SK-N-SH treated with all-trans-retinoic acid at 6 μM for 48 hours (cell line): ENCODE measurements around the gene CAD.

ENCODE experiments used
- CREB5 ChIP-seq: fragments of 250-450 bp; sonication (Bioruptor Pico); IDR thresholded peaks from 2 replicates; pipeline ENCODE4 v1.5.1; 2020; ENCODE audit warnings: low read depth, mild to moderate bottlenecking, moderate library complexity
- CSDC2 ChIP-seq: fragments of 250-450 bp; sonication (Bioruptor Pico); IDR thresholded peaks from 2 replicates; pipeline ENCODE4 v1.5.0; 2020; ENCODE audit warnings: mild to moderate bottlenecking, moderate library complexity
- GLIS3 ChIP-seq: fragments of 250-450 bp; sonication (Bioruptor Pico); IDR thresholded peaks from 2 replicates; pipeline ENCODE4 v1.5.0; 2020; ENCODE audit warnings: mild to moderate bottlenecking, moderate library complexity
- ISL1 ChIP-seq: fragments of 250-450 bp; sonication (Bioruptor Pico); IDR thresholded peaks from 2 replicates; pipeline ENCODE4 v2.1.2; 2022; ENCODE audit warnings: mild to moderate bottlenecking, moderate library complexity
- PATZ1 ChIP-seq: fragments of 250-450 bp; sonication (Bioruptor Pico); IDR thresholded peaks from 2 replicates; pipeline ENCODE4 v1.8.0; 2020; ENCODE audit warnings: mild to moderate bottlenecking, moderate library complexity, borderline replicate concordance
- PPARA ChIP-seq: fragments of 250-450 bp; sonication (Bioruptor Pico); IDR thresholded peaks from 2 replicates; pipeline ENCODE4 v1.5.0; 2020; ENCODE audit warnings: mild to moderate bottlenecking, borderline replicate concordance
- SNAI2 ChIP-seq: fragments of 250-450 bp; sonication (Bioruptor Pico); IDR thresholded peaks from 2 replicates; pipeline ENCODE4 v1.5.0; 2020; ENCODE audit warnings: mild to moderate bottlenecking, moderate library complexity
- ZC3H10 ChIP-seq: fragments of 250-450 bp; sonication (Bioruptor Pico); IDR thresholded peaks from 2 replicates; pipeline ENCODE4 v1.5.1; 2021; ENCODE audit warnings: mild to moderate bottlenecking, moderate library complexity
- ZFP30 ChIP-seq: fragments of 450-650 bp; formaldehyde crosslinking; IDR thresholded peaks from 2 replicates; pipeline ENCODE4 v1.5.0; 2022; ENCODE audit warnings: mild to moderate bottlenecking, moderate library complexity
- ZNF70 ChIP-seq: fragments of 450-650 bp; formaldehyde crosslinking; IDR thresholded peaks from 2 replicates; pipeline ENCODE4 v1.5.0; 2020; ENCODE audit warnings: mild to moderate bottlenecking, moderate library complexity

GRCh38 chr2:27231921-27232320, 14.8 kb downstream of the CAD start:
- TF ChIP-seq GLIS3 (no peak), PPARA (no peak), ZNF70 (CRISPR knock-in tag) (no peak), PATZ1 (no peak), CSDC2 (CRISPR knock-in tag) (no peak), SNAI2 (CRISPR knock-in tag) (no peak), CREB5 (no peak), ZFP30 (no peak), ZC3H10 (CRISPR knock-in tag) (no peak), ISL1 (CRISPR knock-in tag) (no peak)
